ENCODE measurements around the gene C19orf47. TPM values are rescaled to one million over a fixed set of nuclear protein-coding genes. Genes with fewer than 3 reads are reported as not detected.

C19orf47 gene
- total RNA-seq, 1 experiment from 2014 or later = 18.0 TPM

- TF ChIP-seq POLR2A (IDR thresholded peaks at IDR 0.05; ENCODE audit: borderline replicate concordance, extremely low read depth, insufficient read depth, insufficient read length) = no peak
- TF ChIP-seq REST (IDR thresholded peaks at IDR 0.05; ENCODE audit: low read depth) = no peak
- no peak for TF ChIP-seq POLR2AphosphoS5 (IDR thresholded peaks at IDR 0.05; ENCODE audit: low read depth, low read length)
- no peak for TF ChIP-seq EGR1 (IDR thresholded peaks at IDR 0.05; ENCODE audit: low read depth)
- no peak for TF ChIP-seq SIN3A (IDR thresholded peaks at IDR 0.05; ENCODE audit: low read depth)
- no peak for TF ChIP-seq ZNF274 (IDR thresholded peaks at IDR 0.05; ENCODE audit: low read depth, low read length)
Measured at GRCh38 chr19:40348961-40349507, 837 bp upstream of the C19orf47 start (continued).

- Histone ChIP-seq H3K27me3 (ENCODE audit: insufficient read depth, low read length) (no peaks in the 10 kb centered on the region), H3K9me2 (ENCODE audit: insufficient read depth) (no peaks in the 10 kb centered on the region), H3K27ac (ENCODE audit: low read depth, low read length) (no peak overlapping the region), H3K9ac (ENCODE audit: low read length) (no peak overlapping the region), H4K20me1 (ENCODE audit: insufficient read depth) (no peaks in the 10 kb centered on the region), H3K4me2 (ENCODE audit: low read length) (no peak overlapping the region), H3K4me3 (replicated peaks in 1 of 2; ENCODE audit: low read depth in 1 of 2, low read length in 2 of 2) (no peak overlapping the region), H3K4me1 (ENCODE audit: control insufficient read depth in 1 of 2, insufficient read depth in 2 of 2, low read length in 2 of 2) (peaks cover 2 to 13% of the 10 kb centered on the region in 2 experiments; a peak in 3 of 4 replicates), H2AFZ (ENCODE audit: low read depth, low read length, poor library complexity, severe bottlenecking) (no peak overlapping the region), H3K36me3 (ENCODE audit: control insufficient read depth in 1 of 2, insufficient read depth in 2 of 2, low read length in 2 of 2) (peaks cover 0 to under 1% of the 10 kb centered on the region in 2 experiments; a peak in 2 of 4 replicates), H3K79me2 (ENCODE audit: insufficient read depth, low read length) (peaks cover 46% of the 10 kb centered on the region), H3K9me3 (ENCODE audit: control insufficient read depth in 1 of 2, insufficient read depth in 1 of 2, low read depth in 1 of 2, low read length in 2 of 2) (no peaks in the 10 kb centered on the region)
- POLR2A ChIA-PET = no interaction called here
- no peak for DNase-seq (ENCODE audit: low read depth, low spot score)
- CTCF ChIA-PET = no interaction called here
- no TSS peak for BruUV-seq (replicated peaks)
- no peak for ATAC-seq
- intact Hi-C loops (cut with micrococcal nuclease) = no loop called here
- RAD21 ChIA-PET (ENCODE audit: low non-redundant PET in 1 of 2, low total read pairs in 2 of 2, uncharacterized antibody in 2 of 2, unreplicated experiment in 2 of 2) = no interaction called here
- TF ChIP-seq POLR2A (IDR thresholded peaks at IDR 0.05; ENCODE audit: borderline replicate concordance, extremely low read depth, insufficient read depth, insufficient read length) (no peak), POLR2AphosphoS5 (IDR thresholded peaks at IDR 0.05; ENCODE audit: low read depth, low read length) (no peak), REST (IDR thresholded peaks at IDR 0.05; ENCODE audit: low read depth) (no peak), RAD21 (IDR thresholded peaks at IDR 0.05; ENCODE audit: low read depth) (no peak), SP1 (IDR thresholded peaks at IDR 0.05; ENCODE audit: low read depth) (no peak), EGR1 (IDR thresholded peaks at IDR 0.05; ENCODE audit: low read depth) (no peak), EZH2phosphoT487 (IDR thresholded peaks at IDR 0.05; ENCODE audit: borderline replicate concordance) (no peak), MAX (IDR thresholded peaks at IDR 0.05) (no peak), ELF1 (IDR thresholded peaks at IDR 0.05; ENCODE audit: borderline replicate concordance, low read depth) (no peak), ZBTB33 (IDR thresholded peaks at IDR 0.05; ENCODE audit: extremely low read depth, insufficient replicate concordance, low read length) (no peak), CBX3 (IDR thresholded peaks at IDR 0.05; ENCODE audit: low read depth) (no peak), ATF3 (IDR thresholded peaks at IDR 0.05) (no peak), CEBPB (IDR thresholded peaks at IDR 0.05; ENCODE audit: low read depth) (no peak), FOSL1 (IDR thresholded peaks at IDR 0.05; ENCODE audit: low read depth) (no peak)
Measured at GRCh38 chr19:40344422-40344821, 3.8 kb downstream of the C19orf47 start.
